ENCODE results near the gene DBP. TPM values are rescaled to one million over a fixed set of nuclear protein-coding genes. Genes with fewer than 3 reads are reported as not detected.

DBP gene
- total RNA-seq, 1 experiment from 2014 or later: 12.6 TPM

DNA sequence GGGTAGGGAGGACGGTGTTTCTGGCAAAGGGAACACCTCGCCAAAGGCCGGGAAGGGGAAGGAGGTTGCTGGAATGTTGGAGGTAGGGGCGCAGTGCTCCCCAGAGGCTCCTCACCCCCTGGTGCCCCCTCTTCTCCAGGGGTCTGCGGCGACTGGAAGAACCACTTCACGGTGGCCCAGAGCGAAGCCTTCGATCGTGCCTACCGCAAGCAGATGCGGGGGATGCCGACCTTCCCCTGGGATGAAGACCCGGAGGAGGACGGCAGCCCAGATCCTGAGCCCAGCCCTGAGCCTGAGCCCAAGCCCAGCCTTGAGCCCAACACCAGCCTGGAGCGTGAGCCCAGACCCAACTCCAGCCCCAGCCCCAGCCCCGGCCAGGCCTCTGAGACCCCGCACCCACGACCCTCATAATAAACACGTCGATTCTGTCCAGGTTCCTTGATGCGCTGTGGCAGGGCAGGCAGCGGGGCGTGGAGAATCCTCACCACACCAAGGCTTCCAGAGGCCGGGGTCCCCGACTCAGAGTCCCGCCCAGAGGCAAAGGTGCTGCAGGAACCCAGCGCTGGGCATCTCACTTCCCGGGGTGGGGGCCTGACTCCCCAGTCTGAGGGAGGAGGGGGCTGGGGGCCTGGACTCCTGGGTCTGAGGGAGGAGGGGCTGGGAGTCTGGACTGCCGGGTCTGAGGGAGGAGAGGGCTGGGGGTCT, 38.0 kb downstream of the DBP start:
- Histone ChIP-seq H4K5ac (ENCODE audit: insufficient read length, low read depth, low read length) (no peak overlapping the region), H4K8ac (replicated peaks; ENCODE audit: insufficient read length, low read depth, low read length) (no peak overlapping the region), H3K79me2 (ENCODE audit: insufficient read depth, low read length) (no peaks in the 10 kb centered on the region), H3K14ac (ENCODE audit: insufficient read depth, low read length) (no peak overlapping the region), H2BK5ac (ENCODE audit: insufficient read length, low read length) (no peak overlapping the region), H3K9ac (ENCODE audit: extremely low read depth, insufficient read length, low read length) (no peak overlapping the region), H2BK20ac (ENCODE audit: low read depth, low read length, poor library complexity, severe bottlenecking) (no peak overlapping the region), H3K23me2 (ENCODE audit: insufficient read length, low read depth, low read length, poor library complexity, severe bottlenecking) (no peaks in the 10 kb centered on the region), H2BK15ac (ENCODE audit: low read depth, low read length) (no peak overlapping the region), H3K4ac (ENCODE audit: low read depth, low read length) (no peak overlapping the region), H2AFZ (ENCODE audit: low read length) (no peak overlapping the region), H3K27me3 (ENCODE audit: insufficient read depth, low read length) (no peaks in the 10 kb centered on the region), H3K27ac (ENCODE audit: insufficient read length, low read depth, low read length) (no peak overlapping the region), H3K4me1 (ENCODE audit: insufficient read depth, low read length) (no peaks in the 10 kb centered on the region), H3K4me2 (ENCODE audit: insufficient read depth, insufficient read length, low read length) (no peak overlapping the region), H3K56ac (ENCODE audit: insufficient read length, low read depth, low read length) (no peak overlapping the region), H4K91ac (ENCODE audit: insufficient read length, low read depth, low read length) (no peak overlapping the region), H3K9me3 (ENCODE audit: control insufficient read depth, low read depth, low read length) (no peaks in the 10 kb centered on the region), H2BK120ac (ENCODE audit: low read depth, low read length, poor library complexity, severe bottlenecking) (no peak overlapping the region), H3K18ac (ENCODE audit: insufficient read length, low read depth, low read length) (no peak overlapping the region), H3K23ac (ENCODE audit: insufficient read length, low read depth, low read length) (no peak overlapping the region), H4K20me1 (ENCODE audit: control insufficient read depth, insufficient read depth, insufficient read length) (no peaks in the 10 kb centered on the region), H3T11ph (ENCODE audit: low read length) (no peak overlapping the region), H3K79me1 (ENCODE audit: insufficient read depth, low read depth, low read length, poor library complexity, severe bottlenecking) (no peaks in the 10 kb centered on the region), H2BK12ac (ENCODE audit: insufficient read length, low read depth, low read length) (no peak overlapping the region), H2AK5ac (ENCODE audit: insufficient read length, low read length) (no peak overlapping the region)
- Mint-ChIP-seq H3K27ac (peak overlapping the region in 2 of 3 experiments; percentile 9 to 58; a peak in 1 of 7 replicates), H3K27me3 (ENCODE audit: low read depth) (peaks cover 1% of the 10 kb centered on the region), H3K4me1 (peaks cover 0 to 3% of the 10 kb centered on the region in 2 experiments; a peak in 1 of 4 replicates), H3K9me3 (no peaks in the 10 kb centered on the region), H3K36me3 (ENCODE audit: insufficient read depth in 1 of 3, low read depth in 3 of 3) (no peaks in the 10 kb centered on the region; a peak in 1 of 7 replicates), H3K4me3 (no peak overlapping the region)
- TF ChIP-seq, protein P1, sequence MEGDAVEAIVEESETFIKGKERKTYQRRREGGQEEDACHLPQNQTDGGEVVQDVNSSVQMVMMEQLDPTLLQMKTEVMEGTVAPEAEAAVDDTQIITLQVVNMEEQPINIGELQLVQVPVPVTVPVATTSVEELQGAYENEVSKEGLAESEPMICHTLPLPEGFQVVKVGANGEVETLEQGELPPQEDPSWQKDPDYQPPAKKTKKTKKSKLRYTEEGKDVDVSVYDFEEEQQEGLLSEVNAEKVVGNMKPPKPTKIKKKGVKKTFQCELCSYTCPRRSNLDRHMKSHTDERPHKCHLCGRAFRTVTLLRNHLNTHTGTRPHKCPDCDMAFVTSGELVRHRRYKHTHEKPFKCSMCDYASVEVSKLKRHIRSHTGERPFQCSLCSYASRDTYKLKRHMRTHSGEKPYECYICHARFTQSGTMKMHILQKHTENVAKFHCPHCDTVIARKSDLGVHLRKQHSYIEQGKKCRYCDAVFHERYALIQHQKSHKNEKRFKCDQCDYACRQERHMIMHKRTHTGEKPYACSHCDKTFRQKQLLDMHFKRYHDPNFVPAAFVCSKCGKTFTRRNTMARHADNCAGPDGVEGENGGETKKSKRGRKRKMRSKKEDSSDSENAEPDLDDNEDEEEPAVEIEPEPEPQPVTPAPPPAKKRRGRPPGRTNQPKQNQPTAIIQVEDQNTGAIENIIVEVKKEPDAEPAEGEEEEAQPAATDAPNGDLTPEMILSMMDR (conservative IDR thresholded peaks at IDR 0.05): no peak
- no CpG with 5 or more reads among the region's 30 CpGs for whole genome bisulfite sequencing (ENCODE audit: extremely low coverage, insufficient read length, low lambda C conversion rate)
- no peak for DNase-seq
